Measurements from ENCODE around the gene IKZF5.

Gene IKZF5

DNA sequence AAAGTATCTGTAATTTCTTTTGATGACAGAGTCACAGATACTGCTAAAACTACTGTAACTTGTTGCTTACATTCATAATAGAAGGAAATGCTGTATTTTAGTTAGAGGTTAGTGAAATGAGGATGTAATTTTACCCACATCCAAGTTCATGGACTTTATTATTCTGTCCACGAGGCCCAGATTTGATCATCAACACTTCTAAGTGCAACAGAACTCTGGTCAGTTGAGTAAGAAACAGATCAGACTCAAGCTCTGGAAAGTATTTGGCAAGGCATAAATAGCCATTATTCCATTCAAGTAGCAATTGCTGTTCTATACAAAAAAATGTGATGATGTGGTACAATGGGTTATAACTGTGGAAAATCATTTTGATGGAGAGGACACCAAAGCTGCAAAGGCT, 22.5 kb upstream of the IKZF5 start:
- no peaks in the 10 kb centered on the region for H3K9me3 ChIP-seq (replicated peaks; ENCODE audit: low read length)
- no peaks in the 10 kb centered on the region for H3K27me3 ChIP-seq (ENCODE audit: control insufficient read depth, insufficient read depth, low read length)
- no peaks in the 10 kb centered on the region for H3K4me1 ChIP-seq (ENCODE audit: control insufficient read depth, insufficient read depth, low read length)
- H3K36me3 ChIP-seq (ENCODE audit: insufficient read depth, low read length): no peaks in the 10 kb centered on the region
- H3K4me3 ChIP-seq (ENCODE audit: low read length): no peak overlapping the region
- H3K4me2 ChIP-seq (ENCODE audit: low read length): no peak overlapping the region
- H3K9ac ChIP-seq (ENCODE audit: low read depth, low read length): no peak overlapping the region

GRCh38 chr10:123027861-123028260, 19.3 kb upstream of the IKZF5 start:
- Histone ChIP-seq H3K9ac (ENCODE audit: low read depth, low read length) (no peak overlapping the region), H3K9me3 (replicated peaks; ENCODE audit: low read length) (no peaks in the 10 kb centered on the region), H3K4me1 (ENCODE audit: control insufficient read depth, insufficient read depth, low read length) (no peaks in the 10 kb centered on the region), H3K4me2 (ENCODE audit: low read length) (no peak overlapping the region), H3K36me3 (ENCODE audit: insufficient read depth, low read length) (no peaks in the 10 kb centered on the region), H3K27me3 (ENCODE audit: control insufficient read depth, insufficient read depth, low read length) (no peaks in the 10 kb centered on the region), H3K4me3 (ENCODE audit: low read length) (no peak overlapping the region)

DNA sequence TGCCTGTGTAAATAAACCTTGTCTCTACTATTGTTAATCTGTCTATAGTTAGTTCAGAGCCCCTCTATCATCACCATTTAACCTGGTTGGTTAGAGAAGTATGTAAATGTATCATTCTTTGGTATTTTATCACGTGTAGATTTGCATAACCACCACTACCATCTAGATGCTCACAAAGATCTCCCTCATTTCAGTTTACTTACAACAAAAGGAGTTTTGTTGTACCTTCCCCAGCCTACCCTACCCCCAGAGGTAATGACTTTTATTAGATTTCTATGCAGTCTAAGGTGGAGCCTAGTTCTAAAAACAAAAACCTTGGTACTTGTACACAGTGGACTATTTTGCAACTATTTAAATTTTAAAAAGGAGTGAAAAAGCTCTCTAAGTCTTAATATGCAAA, 17.7 kb upstream of the IKZF5 start:
- Histone ChIP-seq H3K4me2 (ENCODE audit: low read length) (no peak overlapping the region), H3K9ac (ENCODE audit: low read depth, low read length) (no peak overlapping the region), H3K9me3 (replicated peaks; ENCODE audit: low read length) (no peaks in the 10 kb centered on the region), H3K4me3 (ENCODE audit: low read length) (no peak overlapping the region), H3K36me3 (ENCODE audit: insufficient read depth, low read length) (no peaks in the 10 kb centered on the region), H3K27me3 (ENCODE audit: control insufficient read depth, insufficient read depth, low read length) (no peaks in the 10 kb centered on the region), H3K4me1 (ENCODE audit: control insufficient read depth, insufficient read depth, low read length) (no peaks in the 10 kb centered on the region)

GRCh38 chr10:123024540-123024939, 15.9 kb upstream of the IKZF5 start:
- H3K4me3 ChIP-seq (ENCODE audit: low read length): no peak overlapping the region
- no peaks in the 10 kb centered on the region for H3K9me3 ChIP-seq (replicated peaks; ENCODE audit: low read length)
- no peak overlapping the region for H3K9ac ChIP-seq (ENCODE audit: low read depth, low read length)
- no peaks in the 10 kb centered on the region for H3K4me1 ChIP-seq (ENCODE audit: control insufficient read depth, insufficient read depth, low read length)
- H3K36me3 ChIP-seq (ENCODE audit: insufficient read depth, low read length): no peaks in the 10 kb centered on the region
- no peak overlapping the region for H3K4me2 ChIP-seq (ENCODE audit: low read length)
- no peaks in the 10 kb centered on the region for H3K27me3 ChIP-seq (ENCODE audit: control insufficient read depth, insufficient read depth, low read length)

DNA sequence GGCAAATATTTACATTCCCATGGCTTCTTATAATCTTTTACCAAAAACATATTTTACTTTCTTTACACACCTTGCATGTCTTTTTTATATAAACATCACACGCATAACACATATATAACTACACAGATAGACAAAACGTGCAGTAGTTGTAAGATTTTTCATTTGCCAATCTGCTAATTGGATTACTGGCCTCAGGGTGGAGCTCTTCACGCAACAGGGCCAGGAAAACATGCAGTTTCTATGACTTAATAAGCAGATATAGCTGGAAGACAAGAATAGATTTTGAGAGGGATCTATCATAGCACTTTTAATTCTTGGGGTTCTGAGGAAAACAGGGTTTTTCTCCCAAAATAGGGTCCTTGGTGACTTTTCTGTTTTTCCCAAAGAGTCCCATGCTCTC, 12.9 kb upstream of the IKZF5 start:
- no peaks in the 10 kb centered on the region for H3K9me3 ChIP-seq (replicated peaks; ENCODE audit: low read length)
- no peak overlapping the region for H3K9ac ChIP-seq (ENCODE audit: low read depth, low read length)
- no peaks in the 10 kb centered on the region for H3K4me1 ChIP-seq (ENCODE audit: control insufficient read depth, insufficient read depth, low read length)
- no peak overlapping the region for H3K4me3 ChIP-seq (ENCODE audit: low read length)
- H3K27me3 ChIP-seq (ENCODE audit: control insufficient read depth, insufficient read depth, low read length): no peaks in the 10 kb centered on the region
- no peaks in the 10 kb centered on the region for H3K36me3 ChIP-seq (ENCODE audit: insufficient read depth, low read length)
- no peak overlapping the region for H3K4me2 ChIP-seq (ENCODE audit: low read length)

DNA sequence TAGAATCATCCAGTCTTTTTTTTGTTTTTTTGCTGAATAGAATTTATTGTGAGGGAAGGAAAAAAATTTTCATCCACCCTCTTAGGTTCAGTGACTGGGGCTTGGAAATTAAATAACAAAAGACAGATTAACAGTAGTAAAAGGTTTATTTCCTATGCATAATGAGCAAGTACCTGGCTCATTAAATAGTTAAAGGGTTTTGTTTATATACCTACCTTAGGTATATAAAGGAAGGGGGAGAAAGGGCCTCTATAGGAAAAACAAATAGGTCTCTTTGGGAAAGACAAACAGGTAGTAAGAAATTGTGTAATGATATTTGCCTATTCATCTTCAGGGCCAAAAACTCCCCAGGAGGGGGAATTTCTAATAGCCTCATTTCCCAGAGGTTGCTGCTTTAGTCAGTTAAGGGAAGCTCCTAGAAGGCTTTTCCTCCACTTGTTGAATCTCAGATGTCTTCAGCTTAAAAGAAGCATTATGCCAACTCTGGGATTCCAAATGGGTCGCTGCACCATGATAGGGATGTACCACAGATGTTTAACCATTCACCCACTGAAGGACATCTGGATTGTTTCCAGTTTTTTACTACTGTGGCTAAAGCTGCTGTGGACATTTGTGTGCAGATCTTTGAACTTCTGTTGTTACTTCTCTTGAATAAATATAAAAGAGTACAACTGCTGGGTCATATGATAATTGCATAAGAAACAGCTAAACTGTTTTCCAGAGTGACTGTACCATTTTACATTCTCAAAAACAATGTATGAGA, 11.5 kb upstream of the IKZF5 start:
- H3K36me3 ChIP-seq (ENCODE audit: insufficient read depth, low read length): no peaks in the 10 kb centered on the region
- H3K9ac ChIP-seq (ENCODE audit: low read depth, low read length): no peak overlapping the region
- H3K27me3 ChIP-seq (ENCODE audit: control insufficient read depth, insufficient read depth, low read length): no peaks in the 10 kb centered on the region
- H3K4me2 ChIP-seq (ENCODE audit: low read length): no peak overlapping the region
- no peaks in the 10 kb centered on the region for H3K9me3 ChIP-seq (replicated peaks; ENCODE audit: low read length)
- no peak overlapping the region for H3K4me3 ChIP-seq (ENCODE audit: low read length)
- H3K4me1 ChIP-seq (ENCODE audit: control insufficient read depth, insufficient read depth, low read length): no peaks in the 10 kb centered on the region

DNA sequence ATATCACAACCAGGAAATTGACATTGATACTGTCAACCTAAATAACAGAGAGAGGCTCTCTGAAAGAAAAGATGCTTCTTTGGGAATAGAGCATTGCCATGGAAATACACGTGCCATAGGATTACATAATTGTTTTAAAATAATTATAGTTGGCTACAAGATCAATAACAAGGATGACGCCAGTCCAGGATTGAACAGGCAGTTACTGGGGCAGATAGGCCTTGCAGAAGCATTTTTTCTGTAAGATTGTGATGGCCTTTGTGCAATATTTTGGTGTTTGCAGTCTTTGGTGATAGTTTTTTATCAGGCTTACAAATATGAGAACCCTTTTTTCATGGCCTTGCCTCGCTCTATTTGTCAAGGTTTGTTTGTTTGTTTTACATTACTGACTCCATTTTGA, 10.7 kb upstream of the IKZF5 start:
- Histone ChIP-seq H3K9ac (ENCODE audit: low read depth, low read length) (no peak overlapping the region), H3K4me1 (ENCODE audit: control insufficient read depth, insufficient read depth, low read length) (no peaks in the 10 kb centered on the region), H3K9me3 (replicated peaks; ENCODE audit: low read length) (no peaks in the 10 kb centered on the region), H3K27me3 (ENCODE audit: control insufficient read depth, insufficient read depth, low read length) (no peaks in the 10 kb centered on the region), H3K4me2 (ENCODE audit: low read length) (no peak overlapping the region), H3K36me3 (ENCODE audit: insufficient read depth, low read length) (no peaks in the 10 kb centered on the region), H3K4me3 (ENCODE audit: low read length) (no peak overlapping the region)

DNA sequence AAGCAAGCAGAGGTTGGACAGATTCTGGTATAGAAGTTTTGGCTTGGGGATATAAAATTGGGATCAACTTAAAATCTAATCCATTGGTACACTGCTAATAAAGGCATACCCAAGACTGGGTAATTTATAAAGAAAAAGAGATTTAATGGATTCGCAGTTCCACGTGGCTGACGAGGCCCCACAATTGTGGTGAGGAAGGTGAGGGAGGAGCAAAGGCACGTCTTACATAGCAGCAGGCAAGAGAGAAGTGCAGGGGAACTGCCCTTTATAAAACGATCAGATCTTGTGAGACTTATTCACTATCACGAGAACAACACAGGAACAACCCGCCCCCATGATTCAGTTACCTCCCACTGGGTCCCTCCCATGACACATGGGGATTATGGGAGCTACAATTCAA, 9.9 kb upstream of the IKZF5 start:
- H3K36me3 ChIP-seq (ENCODE audit: insufficient read depth, low read length): no peaks in the 10 kb centered on the region
- no peaks in the 10 kb centered on the region for H3K9me3 ChIP-seq (replicated peaks; ENCODE audit: low read length)
- no peak overlapping the region for H3K9ac ChIP-seq (ENCODE audit: low read depth, low read length)
- H3K4me3 ChIP-seq (ENCODE audit: low read length): no peak overlapping the region
- H3K27me3 ChIP-seq (ENCODE audit: control insufficient read depth, insufficient read depth, low read length): no peaks in the 10 kb centered on the region
- no peaks in the 10 kb centered on the region for H3K4me1 ChIP-seq (ENCODE audit: control insufficient read depth, insufficient read depth, low read length)
- no peak overlapping the region for H3K4me2 ChIP-seq (ENCODE audit: low read length)

- H3K9ac ChIP-seq (ENCODE audit: low read depth, low read length): no peak overlapping the region
- no peak overlapping the region for H3K4me2 ChIP-seq (ENCODE audit: low read length)
- H3K4me3 ChIP-seq (ENCODE audit: low read length): no peak overlapping the region
- H3K27me3 ChIP-seq (ENCODE audit: control insufficient read depth, insufficient read depth, low read length): no peaks in the 10 kb centered on the region
- H3K4me1 ChIP-seq (ENCODE audit: control insufficient read depth, insufficient read depth, low read length): no peaks in the 10 kb centered on the region
- H3K9me3 ChIP-seq (replicated peaks; ENCODE audit: low read length): no peaks in the 10 kb centered on the region
- H3K36me3 ChIP-seq (ENCODE audit: insufficient read depth, low read length): no peaks in the 10 kb centered on the region
Measured at GRCh38 chr10:123017421-123018165, 9.0 kb upstream of the IKZF5 start.

GRCh38 chr10:123016228-123016627, 7.6 kb upstream of the IKZF5 start:
- Histone ChIP-seq H3K9ac (ENCODE audit: low read depth, low read length) (no peak overlapping the region), H3K27me3 (ENCODE audit: control insufficient read depth, insufficient read depth, low read length) (no peaks in the 10 kb centered on the region), H3K36me3 (ENCODE audit: insufficient read depth, low read length) (no peaks in the 10 kb centered on the region)

GRCh38 chr10:123014772-123015171, 6.2 kb upstream of the IKZF5 start:
- Histone ChIP-seq H3K4me2 (ENCODE audit: low read length) (no peak overlapping the region), H3K9me3 (replicated peaks; ENCODE audit: low read length) (no peaks in the 10 kb centered on the region), H3K4me1 (ENCODE audit: control insufficient read depth, insufficient read depth, low read length) (peaks cover 1% of the 10 kb centered on the region), H3K36me3 (ENCODE audit: insufficient read depth, low read length) (no peaks in the 10 kb centered on the region), H3K4me3 (ENCODE audit: low read length) (no peak overlapping the region), H3K27me3 (ENCODE audit: control insufficient read depth, insufficient read depth, low read length) (no peaks in the 10 kb centered on the region), H3K9ac (ENCODE audit: low read depth, low read length) (no peak overlapping the region)

More at GRCh38 chr10:123016228-123016627, 7.6 kb upstream of the IKZF5 start:
- Histone ChIP-seq H3K4me2 (ENCODE audit: low read length) (no peak overlapping the region), H3K4me1 (ENCODE audit: control insufficient read depth, insufficient read depth, low read length) (no peaks in the 10 kb centered on the region), H3K4me3 (ENCODE audit: low read length) (no peak overlapping the region), H3K9me3 (replicated peaks; ENCODE audit: low read length) (no peaks in the 10 kb centered on the region)

Data from skeletal muscle satellite cell (primary cell).